BLaER1 (cell line): ENCODE measurements around the gene SCGB1D4.
"Not testable (repeated sequence)": the region's sequence is repeated elsewhere in the genome, so short reads cannot be mapped to it uniquely, and the experiment has no call there.

ENCODE experiments used
- H3K27ac ChIP-seq: shearing (Covaris generic); formaldehyde crosslinking; 2 replicates; pipeline ENCODE4 v1.8.1; 2022
- H3K27me3 ChIP-seq: shearing (Covaris generic); formaldehyde crosslinking; 2 replicates; pipeline ENCODE4 v1.8.1; 2022
- H3K36me3 ChIP-seq: shearing (Covaris generic); formaldehyde crosslinking; 2 replicates; pipeline ENCODE4 v1.8.1; 2022
- H3K4me1 ChIP-seq: shearing (Covaris generic); formaldehyde crosslinking; 2 replicates; pipeline ENCODE4 v1.8.1; 2022
- H3K4me2 ChIP-seq: shearing (Covaris generic); formaldehyde crosslinking; 2 replicates; pipeline ENCODE4 v1.8.1; 2022
- H3K4me3 ChIP-seq: shearing (Covaris generic); formaldehyde crosslinking; 2 replicates; pipeline ENCODE4 v1.8.1; 2022
- H3K9ac ChIP-seq: shearing (Covaris generic); formaldehyde crosslinking; 2 replicates; pipeline ENCODE4 v1.8.1; 2022
- H3K9me3 ChIP-seq: shearing (Covaris generic); formaldehyde crosslinking; 2 replicates; pipeline ENCODE4 v1.8.1; 2022
- H4K20me1 ChIP-seq: shearing (Covaris generic); formaldehyde crosslinking; 2 replicates; pipeline ENCODE4 v1.8.1; 2022
- Cebpa-rat ChIP-seq: shearing (Covaris generic); IDR thresholded peaks from 2 replicates; pipeline ENCODE4 v1.8.1; 2022

SCGB1D4 gene

GRCh38 chr11:62333768-62334167 lies 34.9 kb upstream of the SCGB1D4 start:
- no peak for TF ChIP-seq Cebpa-rat
- Histone ChIP-seq H3K36me3 (no peaks in the 10 kb centered on the region), H3K4me2 (no peak overlapping the region), H4K20me1 (0 out of 2 replicates have a peak, but pooled peaks cover 6% of the 10 kb centered on the region), H3K27me3 (peaks cover 47% of the 10 kb centered on the region), H3K9me3 (peaks cover 19% of the 10 kb centered on the region), H3K4me3 (no peak overlapping the region), H3K4me1 (peaks cover 13% of the 10 kb centered on the region), H3K27ac (no peak overlapping the region), H3K9ac (no peak overlapping the region)

- H3K4me2 ChIP-seq, H3K4me3 ChIP-seq, H3K4me1 ChIP-seq, H3K27ac ChIP-seq, H3K9me3 ChIP-seq, H4K20me1 ChIP-seq, H3K36me3 ChIP-seq, H3K9ac ChIP-seq: not testable (repeated sequence)
- H3K27me3 ChIP-seq, result peaks cover 22% of the 10 kb centered on the region
These were observed 32.4 kb upstream of the SCGB1D4 start for GRCh38 chr11:62331264-62331663.

- not testable (repeated sequence) for H3K27me3 ChIP-seq, H3K4me1 ChIP-seq, H3K4me3 ChIP-seq, H4K20me1 ChIP-seq, H3K4me2 ChIP-seq, H3K27ac ChIP-seq, H3K36me3 ChIP-seq, H3K9ac ChIP-seq, H3K9me3 ChIP-seq
These were observed 28.7 kb upstream of the SCGB1D4 start for GRCh38 chr11:62327541-62327940.

GRCh38 chr11:62326719-62327118 lies 27.8 kb upstream of the SCGB1D4 start:
- H3K36me3 ChIP-seq, H3K9me3 ChIP-seq, H3K9ac ChIP-seq, H3K4me3 ChIP-seq, H3K4me1 ChIP-seq, H4K20me1 ChIP-seq, H3K27ac ChIP-seq, H3K27me3 ChIP-seq, H3K4me2 ChIP-seq: not testable (repeated sequence)

- H3K4me2 ChIP-seq, H3K4me1 ChIP-seq, H3K36me3 ChIP-seq, H3K27ac ChIP-seq, H3K9me3 ChIP-seq, H4K20me1 ChIP-seq, H3K9ac ChIP-seq, H3K4me3 ChIP-seq, H3K27me3 ChIP-seq: not testable (repeated sequence)
These were observed 26.9 kb upstream of the SCGB1D4 start for GRCh38 chr11:62325781-62326180.

- no peak overlapping the region for H3K27ac ChIP-seq
- TF ChIP-seq Cebpa-rat, result peak; percentile 56; the same call in 1 of the 2 replicates
- H3K27me3 ChIP-seq, result no peaks in the 10 kb centered on the region
- H3K9ac ChIP-seq, result no peak overlapping the region
- H3K9me3 ChIP-seq, result no peaks in the 10 kb centered on the region
- no peaks in the 10 kb centered on the region for H4K20me1 ChIP-seq
- no peak overlapping the region for H3K4me2 ChIP-seq
- H3K4me1 ChIP-seq, result no peaks in the 10 kb centered on the region
- H3K4me3 ChIP-seq, result no peak overlapping the region
- no peaks in the 10 kb centered on the region for H3K36me3 ChIP-seq
These were observed 26.1 kb upstream of the SCGB1D4 start for GRCh38 chr11:62324731-62325556.

GRCh38 chr11:62322524-62322923 lies 23.6 kb upstream of the SCGB1D4 start:
- no peak overlapping the region for H3K27ac ChIP-seq
- no peak overlapping the region for H3K4me2 ChIP-seq
- no peak overlapping the region for H3K4me3 ChIP-seq
- no peaks in the 10 kb centered on the region for H3K9me3 ChIP-seq
- H3K9ac ChIP-seq, result no peak overlapping the region
- no peak for TF ChIP-seq Cebpa-rat
- H3K27me3 ChIP-seq, result no peaks in the 10 kb centered on the region
- H3K36me3 ChIP-seq, result no peaks in the 10 kb centered on the region
- no peaks in the 10 kb centered on the region for H3K4me1 ChIP-seq
- no peaks in the 10 kb centered on the region for H4K20me1 ChIP-seq

GRCh38 chr11:62315431-62315830 lies 16.6 kb upstream of the SCGB1D4 start:
- no peak overlapping the region for H3K27ac ChIP-seq
- TF ChIP-seq Cebpa-rat, result no peak
- no peaks in the 10 kb centered on the region for H3K36me3 ChIP-seq
- no peak overlapping the region for H3K4me2 ChIP-seq
- no peaks in the 10 kb centered on the region for H3K9me3 ChIP-seq
- no peak overlapping the region for H3K4me3 ChIP-seq
- no peak overlapping the region for H3K9ac ChIP-seq
- H3K4me1 ChIP-seq, result no peaks in the 10 kb centered on the region
- no peaks in the 10 kb centered on the region for H4K20me1 ChIP-seq
- H3K27me3 ChIP-seq, result no peaks in the 10 kb centered on the region

GRCh38 chr11:62309991-62310390 lies 11.1 kb upstream of the SCGB1D4 start:
- H3K4me2 ChIP-seq, result no peak overlapping the region
- no peak for TF ChIP-seq Cebpa-rat

GRCh38 chr11:62307950-62308349 lies 9.1 kb upstream of the SCGB1D4 start:
- peaks cover 23% of the 10 kb centered on the region for H3K9me3 ChIP-seq
- H3K27me3 ChIP-seq, result no peaks in the 10 kb centered on the region
- peaks cover 11% of the 10 kb centered on the region for H3K4me1 ChIP-seq
- no peak for TF ChIP-seq Cebpa-rat
- H3K27ac ChIP-seq, result no peak overlapping the region
- H3K36me3 ChIP-seq, result no peaks in the 10 kb centered on the region
- H3K9ac ChIP-seq, result no peak overlapping the region
- H3K4me3 ChIP-seq, result no peak overlapping the region
- H3K4me2 ChIP-seq, result no peak overlapping the region
- H4K20me1 ChIP-seq, result no peaks in the 10 kb centered on the region

More at GRCh38 chr11:62309991-62310390, 11.1 kb upstream of the SCGB1D4 start:
- Histone ChIP-seq H3K4me1 (peaks cover 11% of the 10 kb centered on the region), H3K27ac (no peak overlapping the region), H3K9ac (no peak overlapping the region), H3K9me3 (peaks cover 23% of the 10 kb centered on the region), H4K20me1 (no peaks in the 10 kb centered on the region), H3K36me3 (no peaks in the 10 kb centered on the region), H3K27me3 (no peaks in the 10 kb centered on the region), H3K4me3 (no peak overlapping the region)

- no peaks in the 10 kb centered on the region for H3K27me3 ChIP-seq
- peak overlapping the region; percentile 39 for H3K4me2 ChIP-seq
- H3K9me3 ChIP-seq, result peaks cover 23% of the 10 kb centered on the region
- no peak for TF ChIP-seq Cebpa-rat
- peaks cover 11% of the 10 kb centered on the region for H3K4me1 ChIP-seq
- no peaks in the 10 kb centered on the region for H3K36me3 ChIP-seq
- no peaks in the 10 kb centered on the region for H4K20me1 ChIP-seq
- H3K9ac ChIP-seq, result no peak overlapping the region
- no peak overlapping the region for H3K4me3 ChIP-seq
- H3K27ac ChIP-seq, result no peak overlapping the region
These were observed 7.4 kb upstream of the SCGB1D4 start for GRCh38 chr11:62306227-62306626.
